Neuronal stem cell (in vitro differentiated cells): ENCODE measurements around the gene SHTN1.

Source experiments
- DNase-seq: peaks from one replicate; pipeline ENCODE4 v3.0.0-alpha.2; 2013; ENCODE audit warnings: low spot score
- H2AFZ ChIP-seq: one replicate; pipeline ENCODE4 v1.6.1; 2013; ENCODE audit warnings: mild to moderate bottlenecking, low read length, inconsistent platforms
- H2AK5ac ChIP-seq: 2 replicates; pipeline ENCODE4 v1.6.1; 2013; ENCODE audit warnings: low read depth, mild to moderate bottlenecking, inconsistent platforms, low read length, moderate library complexity, mixed read lengths
- H2BK120ac ChIP-seq: 2 replicates; pipeline ENCODE4 v1.6.1; 2013; ENCODE audit warnings: low read depth, mild to moderate bottlenecking, inconsistent platforms, low read length, moderate library complexity, mixed read lengths
- H2BK12ac ChIP-seq: one replicate; pipeline ENCODE4 v1.6.1; 2013; ENCODE audit warnings: low read length, inconsistent platforms
- H2BK15ac ChIP-seq: 2 replicates; pipeline ENCODE4 v1.6.1; 2013; ENCODE audit warnings: mild to moderate bottlenecking, low read length, inconsistent platforms, mixed read lengths
- H2BK5ac ChIP-seq: one replicate; pipeline ENCODE4 v1.6.1; 2013; ENCODE audit warnings: inconsistent platforms, mild to moderate bottlenecking, low read length, moderate library complexity
- H3K14ac ChIP-seq: one replicate; pipeline ENCODE4 v1.6.1; 2013; ENCODE audit warnings: low read length, inconsistent platforms
- H3K18ac ChIP-seq: 2 replicates; pipeline ENCODE4 v1.6.1; 2013; ENCODE audit warnings: low read length, inconsistent platforms
- H3K23ac ChIP-seq: 2 replicates; pipeline ENCODE4 v1.6.1; 2013; ENCODE audit warnings: low read depth, mild to moderate bottlenecking, mixed read lengths, low read length, inconsistent platforms; ENCODE audit not compliant: poor library complexity
- H3K27ac ChIP-seq: replicated peaks from 3 replicates; pipeline ENCODE4 v1.5.1; 2013; ENCODE audit warnings: low read length, inconsistent platforms
- H3K27me3 ChIP-seq, 3 experiments: 2 replicates each; pipeline ENCODE4 v1.6.1; 2013; ENCODE audit warnings: low read length in 3 of 3, mild to moderate bottlenecking in 2 of 3, inconsistent platforms in 1 of 3, low read depth in 1 of 3, mixed read lengths in 1 of 3, moderate library complexity in 1 of 3; ENCODE audit not compliant: control insufficient read depth in 3 of 3, insufficient read depth in 3 of 3
- H3K36me3 ChIP-seq, 2 donors: replicated peaks in 1 of 2; 2 replicates each; pipeline ENCODE4 v1.6.1; 2013; ENCODE audit warnings: low read length in 2 of 2; ENCODE audit not compliant: control insufficient read depth in 2 of 2, insufficient read depth in 2 of 2
- H3K4ac ChIP-seq: 2 replicates; pipeline ENCODE4 v1.6.1; 2013; ENCODE audit warnings: inconsistent platforms, mild to moderate bottlenecking, low read length, moderate library complexity
- H3K4me1 ChIP-seq, 2 donors: 1 replicate in 1 of 2; 2 replicates in 1 of 2; pipeline ENCODE4 v1.6.1; 2013; ENCODE audit warnings: low read length in 2 of 2, low read depth in 1 of 2; ENCODE audit not compliant: control insufficient read depth in 2 of 2, insufficient read depth in 1 of 2
- H3K4me2 ChIP-seq: one replicate; pipeline ENCODE4 v1.6.1; 2013; ENCODE audit warnings: mild to moderate bottlenecking, low read length, inconsistent platforms; ENCODE audit not compliant: insufficient read depth, poor library complexity, severe bottlenecking
- H3K4me3 ChIP-seq, 2 donors: 2 replicates each; pipeline ENCODE4 v1.5.1; 2013; ENCODE audit warnings: low read length in 2 of 2, mild to moderate bottlenecking in 2 of 2, inconsistent platforms in 1 of 2, moderate library complexity in 1 of 2
- H3K79me1 ChIP-seq: one replicate; pipeline ENCODE4 v1.6.1; 2013; ENCODE audit warnings: low read depth, mild to moderate bottlenecking, inconsistent platforms, low read length, moderate library complexity
- H3K9ac ChIP-seq: one replicate; pipeline ENCODE4 v1.6.1; 2013; ENCODE audit warnings: mild to moderate bottlenecking, low read depth, low read length, inconsistent platforms; ENCODE audit not compliant: poor library complexity
- H3K9me3 ChIP-seq, 2 donors: replicated peaks in 1 of 2; 2 replicates each; pipeline versions ENCODE3 to v1.6.1; 2013; ENCODE audit warnings: low read length in 2 of 2, mild to moderate bottlenecking in 2 of 2, inconsistent platforms in 1 of 2, low read depth in 1 of 2, mixed read lengths in 1 of 2, moderate library complexity in 1 of 2; ENCODE audit not compliant: control insufficient read depth in 2 of 2, insufficient read depth in 1 of 2
- H4K8ac ChIP-seq: one replicate; pipeline ENCODE4 v1.6.1; 2013; ENCODE audit warnings: low read depth, mild to moderate bottlenecking, inconsistent platforms, low read length, moderate library complexity
- H4K91ac ChIP-seq: one replicate; pipeline ENCODE4 v1.6.1; 2013; ENCODE audit warnings: low read length, low read depth, mild to moderate bottlenecking, inconsistent platforms; ENCODE audit not compliant: poor library complexity
- WGBS, 2 donors: extraction: QIAGEN DNeasy Blood & Tissue Kit; methylation state at CpG; one replicate each; pipeline ENCODE4 v1.1.7; 2013; ENCODE audit warnings: missing lambda C conversion rate in 2 of 2, mixed read lengths in 1 of 2; ENCODE audit not compliant: insufficient read length in 2 of 2, insufficient replicate concordance in 1 of 2; ENCODE audit errors: extremely low coverage in 2 of 2; 5-methylcytosine and 5-hydroxymethylcytosine counted together

SHTN1 gene

GRCh38 chr10:116888380-116889055, 116.5 kb downstream of the SHTN1 start:
- no peaks in the 10 kb centered on the region for H3K36me3 ChIP-seq
- H2BK5ac ChIP-seq = no peak overlapping the region
- no peak overlapping the region for H3K4me3 ChIP-seq
- H3K4me1 ChIP-seq = peaks cover 8 to 18% of the 10 kb centered on the region in 2 donors
- no peak overlapping the region for H3K18ac ChIP-seq
- no peak overlapping the region for H3K4me2 ChIP-seq
- H3K27me3 ChIP-seq = peaks cover 0 to 21% (median 0%) of the 10 kb centered on the region in 3 experiments
- DNase-seq = no peak
- H3K79me1 ChIP-seq = no peaks in the 10 kb centered on the region
- no peak overlapping the region for H3K27ac ChIP-seq
- no peak overlapping the region for H2BK120ac ChIP-seq
- H3K23ac ChIP-seq = no peak overlapping the region
- no peak overlapping the region for H2BK12ac ChIP-seq
- no CpG with 5 or more reads among the region's 7 CpGs for WGBS, 2 donors
- no peak overlapping the region for H2BK15ac ChIP-seq
- no peak overlapping the region for H4K8ac ChIP-seq
- no peak overlapping the region for H2AFZ ChIP-seq
- no peak overlapping the region for H2AK5ac ChIP-seq
- no peaks in the 10 kb centered on the region for H3K9me3 ChIP-seq
- H3K4ac ChIP-seq = no peak overlapping the region
- no peak overlapping the region for H3K14ac ChIP-seq
- H3K9ac ChIP-seq = no peak overlapping the region
- no peak overlapping the region for H4K91ac ChIP-seq

GRCh38 chr10:116886772-116887171, 118.2 kb downstream of the SHTN1 start:
- no peak overlapping the region for H3K23ac ChIP-seq

GRCh38 chr10:116882639-116883038, 122.3 kb downstream of the SHTN1 start:
- Histone ChIP-seq H3K4ac (no peak overlapping the region), H2BK12ac (no peak overlapping the region), H2BK5ac (no peak overlapping the region), H3K27me3 (peaks cover 0 to 51% (median 0%) of the 10 kb centered on the region in 3 experiments), H3K27ac (no peak overlapping the region), H3K79me1 (no peaks in the 10 kb centered on the region), H3K18ac (no peak overlapping the region), H4K91ac (no peak overlapping the region), H3K9me3 (no peaks in the 10 kb centered on the region), H2BK15ac (no peak overlapping the region), H2AK5ac (no peak overlapping the region), H3K4me2 (no peak overlapping the region), H3K4me1 (peaks cover 0 to 13% of the 10 kb centered on the region in 2 donors), H3K23ac (no peak overlapping the region), H3K4me3 (no peak overlapping the region), H3K36me3 (no peaks in the 10 kb centered on the region), H3K9ac (no peak overlapping the region), H3K14ac (no peak overlapping the region), H4K8ac (no peak overlapping the region), H2BK120ac (no peak overlapping the region), H2AFZ (no peak overlapping the region)
- WGBS, 2 donors = no CpG with 5 or more reads among the region's 2 CpGs
- DNase-seq = no peak

More at GRCh38 chr10:116886772-116887171, 118.2 kb downstream of the SHTN1 start:
- no peaks in the 10 kb centered on the region for H3K36me3 ChIP-seq
- no peak overlapping the region for H3K4me3 ChIP-seq
- no peak overlapping the region for H2BK12ac ChIP-seq
- no peak overlapping the region for H2BK15ac ChIP-seq
- H3K18ac ChIP-seq = no peak overlapping the region
- no peaks in the 10 kb centered on the region for H3K9me3 ChIP-seq
- no peak overlapping the region for H4K91ac ChIP-seq
- no peak overlapping the region for H2AFZ ChIP-seq
- WGBS, 2 donors = no CpG with 5 or more reads among the region's 4 CpGs
- H3K27ac ChIP-seq = no peak overlapping the region
- H3K4me2 ChIP-seq = no peak overlapping the region
- H4K8ac ChIP-seq = no peak overlapping the region
- no peak overlapping the region for H2BK5ac ChIP-seq
- DNase-seq = no peak
- no peak overlapping the region for H3K9ac ChIP-seq
- no peak overlapping the region for H3K4ac ChIP-seq
- no peaks in the 10 kb centered on the region for H3K79me1 ChIP-seq
- H3K14ac ChIP-seq = no peak overlapping the region
- H2AK5ac ChIP-seq = no peak overlapping the region
- peaks cover 0 to 12% of the 10 kb centered on the region in 2 donors for H3K4me1 ChIP-seq
- peaks cover 0 to 28% (median 0%) of the 10 kb centered on the region in 3 experiments for H3K27me3 ChIP-seq
- H2BK120ac ChIP-seq = no peak overlapping the region

GRCh38 chr10:116880716-116881482, 124.1 kb downstream of the SHTN1 start:
- WGBS, 2 donors = no CpG with 5 or more reads among the region's 10 CpGs
- Histone ChIP-seq H4K8ac (no peak overlapping the region), H3K9ac (no peak overlapping the region), H3K23ac (no peak overlapping the region), H3K4me1 (peaks cover 0 to 5% of the 10 kb centered on the region in 2 donors), H2BK5ac (no peak overlapping the region), H3K27me3 (peaks cover 0 to 62% (median 0%) of the 10 kb centered on the region in 3 experiments), H3K18ac (no peak overlapping the region), H4K91ac (no peak overlapping the region), H2AK5ac (no peak overlapping the region), H3K4ac (no peak overlapping the region), H2BK15ac (no peak overlapping the region), H3K27ac (no peak overlapping the region), H2AFZ (no peak overlapping the region), H2BK12ac (no peak overlapping the region), H3K79me1 (no peaks in the 10 kb centered on the region), H3K36me3 (no peaks in the 10 kb centered on the region), H3K4me2 (no peak overlapping the region), H3K9me3 (no peaks in the 10 kb centered on the region), H3K4me3 (no peak overlapping the region), H2BK120ac (no peak overlapping the region), H3K14ac (no peak overlapping the region)
- no peak for DNase-seq
